Measurements from ENCODE around the gene MLLT3. TPM values are rescaled to one million over a fixed set of nuclear protein-coding genes. Genes with fewer than 3 reads are reported as not detected.

The MLLT3 gene
- total RNA-seq, 1 donor from 2014 or later: 7.7 TPM

GRCh38 chr9:20561531-20561930 lies 60.8 kb downstream of the MLLT3 start:
- TF ChIP-seq CTCF (IDR thresholded peaks at IDR 0.05): no peak
- H3K9me3 Mint-ChIP-seq (ENCODE audit: low read depth): no peaks in the 10 kb centered on the region
- H3K36me3 Mint-ChIP-seq (ENCODE audit: low read depth): no peaks in the 10 kb centered on the region
- no peak overlapping the region for H3K27ac Mint-ChIP-seq (ENCODE audit: unreplicated experiment)
- DNase-seq (ENCODE audit: low spot score): no peak
- no peak overlapping the region for H3K4me3 Mint-ChIP-seq (ENCODE audit: unreplicated experiment)
- peaks cover 23% of the 10 kb centered on the region for H3K4me1 Mint-ChIP-seq (ENCODE audit: low read depth)
- no peaks in the 10 kb centered on the region for H3K27me3 Mint-ChIP-seq (ENCODE audit: low read depth)

GRCh38 chr9:20559231-20559890 lies 62.9 kb downstream of the MLLT3 start:
- Mint-ChIP-seq H3K27ac (ENCODE audit: unreplicated experiment) (peak overlapping the region; percentile 53), H3K9me3 (ENCODE audit: low read depth) (no peaks in the 10 kb centered on the region), H3K4me3 (ENCODE audit: unreplicated experiment) (no peak overlapping the region), H3K27me3 (ENCODE audit: low read depth) (no peaks in the 10 kb centered on the region), H3K4me1 (ENCODE audit: low read depth) (peaks cover 23% of the 10 kb centered on the region), H3K36me3 (ENCODE audit: low read depth) (no peaks in the 10 kb centered on the region)
- DNase-seq (ENCODE audit: low spot score): no peak
- TF ChIP-seq CTCF (IDR thresholded peaks at IDR 0.05): no peak

- H3K27ac Mint-ChIP-seq (ENCODE audit: unreplicated experiment): peak overlapping the region; percentile 60
- H3K4me1 Mint-ChIP-seq (ENCODE audit: low read depth): peaks cover 30% of the 10 kb centered on the region
- H3K4me3 Mint-ChIP-seq (ENCODE audit: unreplicated experiment): no peak overlapping the region
- DNase-seq (ENCODE audit: low spot score): no peak
- H3K27me3 Mint-ChIP-seq (ENCODE audit: low read depth): no peaks in the 10 kb centered on the region
- no peaks in the 10 kb centered on the region for H3K9me3 Mint-ChIP-seq (ENCODE audit: low read depth)
- no peaks in the 10 kb centered on the region for H3K36me3 Mint-ChIP-seq (ENCODE audit: low read depth)
- TF ChIP-seq CTCF (IDR thresholded peaks at IDR 0.05): no peak
Measured at GRCh38 chr9:20558566-20559016, 63.7 kb downstream of the MLLT3 start.

- DNase-seq (ENCODE audit: low spot score): no peak
- peaks cover 36% of the 10 kb centered on the region for H3K4me1 Mint-ChIP-seq (ENCODE audit: low read depth)
Measured at GRCh38 chr9:20557890-20558565, 64.3 kb downstream of the MLLT3 start.

More at GRCh38 chr9:20557890-20558565, 64.3 kb downstream of the MLLT3 start:
- H3K36me3 Mint-ChIP-seq (ENCODE audit: low read depth): no peaks in the 10 kb centered on the region
- H3K27me3 Mint-ChIP-seq (ENCODE audit: low read depth): no peaks in the 10 kb centered on the region
- TF ChIP-seq CTCF (IDR thresholded peaks at IDR 0.05): no peak
- H3K27ac Mint-ChIP-seq (ENCODE audit: unreplicated experiment): peak overlapping the region; percentile 60
- H3K4me3 Mint-ChIP-seq (ENCODE audit: unreplicated experiment): no peak overlapping the region
- no peaks in the 10 kb centered on the region for H3K9me3 Mint-ChIP-seq (ENCODE audit: low read depth)
